PFSK-1 (cell line): Measurements from ENCODE around the gene VDAC1.

ENCODE experiments used
- FOXP2 ChIP-seq: optimal IDR thresholded peaks from 2 replicates; pipeline ENCODE3; 2011; ENCODE audit warnings: borderline replicate concordance, control low read depth, inconsistent platforms; ENCODE audit not compliant: insufficient read depth; ENCODE audit errors: extremely low read length, extremely low read depth
- POLR2AphosphoS5 ChIP-seq: IDR thresholded peaks from 2 replicates; pipeline ENCODE4 v1.6.1; 2012; ENCODE audit warnings: low read depth, mild to moderate bottlenecking, control low read depth, low read length, moderate library complexity
- REST ChIP-seq, 2 experiments: IDR thresholded peaks; 2 replicates each; pipeline versions ENCODE4 v1.6.1 to v1.8.0; 2011 to 2012; ENCODE audit warnings: low read depth in 2 of 2, low read length in 2 of 2, control low read depth in 1 of 2, inconsistent platforms in 1 of 2, mild to moderate bottlenecking in 1 of 2, moderate library complexity in 1 of 2; ENCODE audit not compliant: insufficient read depth in 1 of 2
- SIN3A ChIP-seq: IDR thresholded peaks from 2 replicates; pipeline ENCODE4 v1.6.1; 2012; ENCODE audit warnings: mild to moderate bottlenecking, low read length, moderate library complexity, borderline replicate concordance; ENCODE audit not compliant: insufficient read depth
- TAF1 ChIP-seq: IDR thresholded peaks from 2 replicates; pipeline ENCODE4 v1.6.1; 2012; ENCODE audit warnings: low read length, control low read depth, borderline replicate concordance; ENCODE audit not compliant: insufficient read depth

GRCh38 chr5:134018986-134019316 is 14.2 kb upstream of the VDAC1 start:
- TF ChIP-seq REST (IDR thresholded peaks at IDR 0.05; ENCODE audit: insufficient read depth in 1 of 2, low read depth in 2 of 2, low read length in 2 of 2) (no peak), POLR2AphosphoS5 (no peak), TAF1 (no peak), SIN3A (no peak), FOXP2 (no peak)
